B cell (primary cell): ENCODE data around the gene WDR5. TPM values are rescaled to one million over a fixed set of nuclear protein-coding genes. Genes with fewer than 3 reads are reported as not detected.

Experiments used
- ATAC-seq: fragments of 200-7000 bp; cut with Tn5 transposase; one replicate; pipeline ENCODE4 v1.10.0; 2021; ENCODE audit warnings: low read depth, mild to moderate bottlenecking, moderate number of reproducible peaks, moderate library complexity
- CTCF ChIA-PET: fragments of 350-600 bp; sonication (Branson Sonifier 250); formaldehyde crosslinking; loops from one replicate; lab custom pipeline; 2021; ENCODE audit warnings: antibody characterized with exemption, inconsistent platforms; lab: Charles Lee
- POLR2A ChIA-PET: fragments of 350-600 bp; sonication (Branson Sonifier 250); formaldehyde crosslinking; loops from one replicate; lab custom pipeline; 2021; ENCODE audit warnings: antibody characterized with exemption; lab: Charles Lee
- DNase-seq: peaks from one replicate; pipeline ENCODE4 v3.0.0; 2013
- H2AFZ ChIP-seq: 2 replicates; pipeline ENCODE4 v1.6.1; 2012; ENCODE audit warnings: mild to moderate bottlenecking, low read depth, low read length; ENCODE audit not compliant: insufficient read depth, poor library complexity, severe bottlenecking
- H3K27ac ChIP-seq, 2 donors: 1 replicate in 1 of 2; 2 replicates in 1 of 2; pipeline ENCODE4 v1.5.1; 2012 to 2013; ENCODE audit warnings: low read length in 2 of 2, mild to moderate bottlenecking in 2 of 2, moderate library complexity in 1 of 2
- H3K27me3 ChIP-seq, 4 experiments: fragments of 200-600 bp in 1 of 4; sonication (generic) in 1 of 4; replicated peaks in 1 of 4; 1 replicate in 2 of 4; 2 replicates in 2 of 4; pipeline versions ENCODE4 v1.6.1 to v1.7.0; 2013 to 2016; ENCODE audit warnings: low read length in 3 of 4, mild to moderate bottlenecking in 2 of 4, mixed read lengths in 1 of 4, moderate library complexity in 1 of 4; ENCODE audit not compliant: insufficient read depth in 4 of 4, control insufficient read depth in 3 of 4; ENCODE audit errors: control extremely low read depth in 1 of 4
- H3K36me3 ChIP-seq, 2 experiments: replicated peaks in 1 of 2; 1 replicate in 1 of 2; 2 replicates in 1 of 2; pipeline versions ENCODE4 v1.6.1 to v1.7.1; 2013; ENCODE audit warnings: low read length in 1 of 2; ENCODE audit not compliant: insufficient read depth in 2 of 2, control insufficient read depth in 1 of 2; ENCODE audit errors: control extremely low read depth in 1 of 2, extremely low read depth in 1 of 2
- H3K4me1 ChIP-seq, 2 donors: fragments of 200-600 bp in 1 of 2; sonication (generic) in 1 of 2; 1 replicate in 1 of 2; 2 replicates in 1 of 2; pipeline versions ENCODE4 v1.5.1 to v1.6.1; 2013 to 2017; ENCODE audit warnings: low read length in 2 of 2; ENCODE audit not compliant: control insufficient read depth in 2 of 2, insufficient read depth in 2 of 2
- H3K4me2 ChIP-seq: replicated peaks from 2 replicates; pipeline ENCODE3; 2012; ENCODE audit warnings: mild to moderate bottlenecking, low read depth, low read length; ENCODE audit not compliant: poor library complexity, severe bottlenecking
- H3K4me3 ChIP-seq, 5 experiments: fragments of 200-600 bp in 1 of 5; sonication (generic) in 1 of 5; 1 replicate in 3 of 5; 2 replicates in 2 of 5; pipeline versions ENCODE4 v1.5.1 to v1.7.0; 2011 to 2016; ENCODE audit warnings: low read length in 4 of 5, mild to moderate bottlenecking in 4 of 5, low read depth in 2 of 5, control low read depth in 1 of 5, moderate library complexity in 1 of 5; ENCODE audit not compliant: insufficient read depth in 1 of 5; ENCODE audit errors: control extremely low read depth in 1 of 5, extremely low read depth in 1 of 5
- H3K79me2 ChIP-seq: fragments of 200-600 bp; sonication (generic); one replicate; pipeline ENCODE4 v1.6.0; 2016; ENCODE audit warnings: low read length; ENCODE audit not compliant: control insufficient read depth, insufficient read depth
- H3K9ac ChIP-seq: fragments of 200-600 bp; sonication (generic); 2 replicates; pipeline ENCODE4 v1.6.1; 2017; ENCODE audit warnings: mild to moderate bottlenecking, low read length, moderate library complexity
- H3K9me3 ChIP-seq, 3 donors: one replicate each; pipeline versions ENCODE4 v1.6.1 to v1.7.1; 2013; ENCODE audit warnings: low read length in 2 of 3; ENCODE audit not compliant: control insufficient read depth in 2 of 3, insufficient read depth in 1 of 3; ENCODE audit errors: control extremely low read depth in 1 of 3
- H4K20me1 ChIP-seq: 2 replicates; pipeline ENCODE4 v1.6.0; 2012; ENCODE audit warnings: mild to moderate bottlenecking, low read length; ENCODE audit not compliant: insufficient read depth, control insufficient read depth, poor library complexity, severe bottlenecking
- H3K27ac Mint-ChIP-seq: one replicate; pipeline ENCODE4 v1.8.0; 2021; ENCODE audit warnings: mixed read lengths
- H3K27me3 Mint-ChIP-seq: one replicate; pipeline ENCODE4 v1.8.0; 2021; ENCODE audit warnings: mixed read lengths
- H3K4me1 Mint-ChIP-seq: one replicate; pipeline ENCODE4 v1.8.0; 2021; ENCODE audit warnings: mixed read lengths
- H3K4me3 Mint-ChIP-seq: one replicate; pipeline ENCODE4 v1.8.0; 2021; ENCODE audit warnings: mixed read lengths
- H3K9me3 Mint-ChIP-seq: one replicate; pipeline ENCODE4 v1.8.0; 2022; ENCODE audit warnings: mixed read lengths; ENCODE audit not compliant: insufficient read depth
- CTCF ChIP-seq: fragments of 200-600 bp; IDR thresholded peaks from one replicate; pipeline ENCODE4 v1.8.0; 2022; ENCODE audit warnings: antibody characterized with exemption, mild to moderate bottlenecking
- EZH2 ChIP-seq: IDR thresholded peaks from 2 replicates; pipeline ENCODE4 v1.6.1; 2012; ENCODE audit warnings: borderline replicate concordance, low read depth, mild to moderate bottlenecking, moderate library complexity, low read length; ENCODE audit not compliant: insufficient read depth, poor library complexity, severe bottlenecking
- WGBS: methylation state at CpG from one replicate; pipeline ENCODE4 v1.1.5; 2013; ENCODE audit warnings: missing lambda C conversion rate; ENCODE audit not compliant: insufficient coverage; 5-methylcytosine and 5-hydroxymethylcytosine counted together
- intact Hi-C: fragments of 100-400 bp; cut with micrococcal nuclease; formaldehyde crosslinking; loops from one replicate; pipeline ENCODE4 v1.10.0; 2022
- polyA plus RNA-seq: library from polyadenylated mRNA; depleted of rRNA; stranded (reverse); fragments of >200 nt; gene quantifications from 2 replicates; pipeline ENCODE4 v1.2.3, GENCODE V29; 2012
- total RNA-seq, 2 donors: library from RNA; stranded (reverse); fragments of 120-200 nt in 1 of 2; gene quantifications; 1 replicate in 1 of 2; 2 replicates in 1 of 2; pipeline versions ENCODE4 v1.2.3 to v1.2.4, GENCODE V29; 2013 to 2022

WDR5 gene
- total and polyA plus RNA-seq, 2 donors (not counting 1 experiment from before 2014, with no cell fraction given): 18.0 to 23.8 TPM

GRCh38 chr9:134134949-134135342, 936 bp upstream of the WDR5 start:
- H3K4me1 Mint-ChIP-seq: peaks cover 36% of the 10 kb centered on the region
- Histone ChIP-seq H3K4me1 (peaks cover 22 to 30% of the 10 kb centered on the region in 2 donors), H3K9ac (peak overlapping the region; percentile 98), H3K79me2 (peaks cover 52% of the 10 kb centered on the region), H2AFZ (peak overlapping the region; percentile 98), H3K9me3 (peaks cover 0 to 5% (median 0%) of the 10 kb centered on the region in 3 donors), H3K27ac (peak overlapping the region; percentile 56 to 85), H3K36me3 (peaks cover 0 to 1% of the 10 kb centered on the region in 2 experiments), H3K4me3 (peak overlapping the region; percentile 46 to 98 (median 92)), H3K27me3 (no peaks in the 10 kb centered on the region), H3K4me2 (peak overlapping the region; percentile 99), H4K20me1 (peaks cover 36% of the 10 kb centered on the region)
- TF ChIP-seq EZH2: no peak
- POLR2A ChIA-PET: interaction anchor here (0.9 kb wide), 2 partner anchors 27 to 30 kb away, joined by 3 to 5 read pairs; partner anchors contain the start of gene RNU6ATAC
- 2% methylated on average over 5 of the region's 7 CpGs for WGBS
- H3K27ac Mint-ChIP-seq: peak overlapping the region; percentile 82
- intact Hi-C loops: loop anchor here (1.0 kb wide), 2 partner anchors 29 to 67 kb away; partner anchors contain the start of genes BRD3 and RNU6ATAC
- CTCF ChIA-PET: interaction anchor here (1.1 to 1.4 kb wide), 2 partner anchors 140 to 308 kb away, joined by 3 to 4 read pairs; no protein-coding TSS in a partner anchor
- H3K27me3 Mint-ChIP-seq: no peaks in the 10 kb centered on the region
- peak overlapping the region; percentile 91 for H3K4me3 Mint-ChIP-seq
- no peak for ATAC-seq
- no peaks in the 10 kb centered on the region for H3K9me3 Mint-ChIP-seq
- DNase-seq: no peak

- H3K27me3 ChIP-seq: no peaks in the 10 kb centered on the region
- peak overlapping the region; percentile 99 for H3K4me2 ChIP-seq
- peak overlapping the region; percentile 91 for H3K4me3 Mint-ChIP-seq
- H2AFZ ChIP-seq: peak overlapping the region; percentile 68
- peaks cover 41% of the 10 kb centered on the region for H4K20me1 ChIP-seq
- intact Hi-C loops: loop anchor here (1.0 to 2.0 kb wide), 2 partner anchors 112 to 307 kb away; partner anchors contain the start of gene BRD3OS
- peak overlapping the region; percentile 82 for H3K9ac ChIP-seq
- ATAC-seq: no peak
- ChIA-PET POLR2A (interaction anchor here (0.6 to 1.1 kb wide), 4 partner anchors 27 to 788 kb away, joined by 4 to 7 read pairs (median 4); partner anchors contain the start of genes MED22, RNU6ATAC and RPL7A), CTCF (interaction anchor here (0.8 to 1.4 kb wide), 4 partner anchors 27 to 393 kb away, joined by 3 to 11 read pairs (median 4); partner anchors contain the start of gene RNU6ATAC)
- peak overlapping the region; percentile 4 to 85 (median 78) for H3K4me3 ChIP-seq
- no peaks in the 10 kb centered on the region for H3K27me3 Mint-ChIP-seq
- H3K27ac Mint-ChIP-seq: peak overlapping the region; percentile 75
- DNase-seq: peak; percentile 48
- WGBS: under 1% methylated on average over 93 of the region's 93 CpGs
- H3K4me1 ChIP-seq: peaks cover 22 to 30% of the 10 kb centered on the region in 2 donors
- no peak for TF ChIP-seq EZH2
- TF ChIP-seq CTCF: no peak
- peaks cover 36% of the 10 kb centered on the region for H3K4me1 Mint-ChIP-seq
- H3K9me3 Mint-ChIP-seq: no peaks in the 10 kb centered on the region
- H3K9me3 ChIP-seq: peaks cover 0 to 5% (median 0%) of the 10 kb centered on the region in 3 donors
- H3K36me3 ChIP-seq: peaks cover 2 to 14% of the 10 kb centered on the region in 2 experiments
- peaks cover 56% of the 10 kb centered on the region for H3K79me2 ChIP-seq
- peak overlapping the region in 1 of 2 donors; percentile 64 for H3K27ac ChIP-seq
These were observed 475 bp downstream of the WDR5 start for GRCh38 chr9:134136118-134136995.
